GM19468 (cell line): ENCODE results near the gene PTPRQ.
A peak's percentile ranks its signal among the peaks of the same experiment; 100 is the strongest.
"Not testable (repeated sequence)": the region's sequence is repeated elsewhere in the genome, so short reads cannot be mapped to it uniquely, and the experiment has no call there.

Experiments
- ATAC-seq: cut with Tn5 transposase; IDR thresholded peaks from one replicate; pipeline ENCODE4 v1.9.1; 2021; ENCODE audit warnings: mild to moderate bottlenecking, moderate library complexity, moderate number of reproducible peaks; ENCODE audit not compliant: unreplicated experiment; ENCODE audit errors: extremely low read depth

PTPRQ gene

DNA sequence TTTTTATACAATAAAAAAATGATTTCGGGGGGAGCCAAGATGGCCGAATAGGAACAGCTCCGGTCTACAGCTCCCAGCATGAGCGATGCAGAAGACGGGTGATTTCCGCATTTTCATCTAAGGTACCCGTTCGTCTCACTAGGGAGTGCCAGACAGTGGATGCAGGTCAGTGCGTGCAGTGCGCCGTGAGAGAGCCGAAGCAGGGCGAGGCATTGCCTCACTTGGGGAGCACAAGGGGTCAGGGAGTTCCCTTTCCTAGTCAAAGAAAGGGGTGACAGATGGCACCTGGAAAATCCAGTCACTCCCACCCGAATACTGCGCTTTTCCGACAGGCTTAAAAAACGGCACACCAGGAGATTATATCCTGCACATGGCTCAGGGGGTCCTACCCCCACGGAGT, 17.8 kb downstream of the PTPRQ start:
- not testable (repeated sequence) for ATAC-seq

DNA sequence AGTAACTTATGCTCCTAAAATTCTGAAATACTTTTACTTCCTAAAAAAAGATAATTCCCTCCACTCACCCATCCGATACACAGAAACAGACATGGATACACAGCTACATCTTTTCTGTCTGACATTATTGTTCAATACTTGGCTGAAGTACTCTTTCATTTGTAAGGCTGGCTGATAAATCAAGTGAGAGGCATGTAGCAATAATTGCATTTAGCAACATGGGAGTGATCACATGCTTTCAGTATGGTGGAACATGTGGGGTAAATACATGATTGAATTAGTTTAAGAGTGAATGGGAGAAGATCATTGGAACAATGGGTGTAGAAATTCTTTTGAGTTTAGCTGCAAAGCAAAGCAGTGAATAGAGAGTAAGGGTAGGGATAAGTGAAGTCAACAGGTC, 25.6 kb downstream of the PTPRQ start:
- ATAC-seq: no peak

DNA sequence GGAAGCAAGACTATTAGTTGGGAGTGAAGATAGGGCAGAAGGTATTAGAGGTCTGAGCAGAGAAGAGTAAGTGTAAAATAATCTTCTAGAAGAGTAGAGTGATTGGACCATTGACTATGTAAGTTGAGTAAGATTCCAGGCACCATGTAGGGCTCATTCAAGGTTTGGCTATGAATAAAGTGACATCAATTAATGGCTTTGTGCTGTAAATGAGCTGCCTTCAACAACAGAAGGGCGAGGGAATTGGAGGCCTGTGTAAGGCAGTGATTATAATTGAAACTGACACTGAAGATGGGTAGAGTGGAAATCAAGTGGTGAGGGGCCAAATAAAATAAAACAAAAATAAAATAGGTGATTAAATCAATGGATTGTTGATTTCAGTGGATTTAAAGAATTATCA, 26.4 kb downstream of the PTPRQ start:
- no peak for ATAC-seq

DNA sequence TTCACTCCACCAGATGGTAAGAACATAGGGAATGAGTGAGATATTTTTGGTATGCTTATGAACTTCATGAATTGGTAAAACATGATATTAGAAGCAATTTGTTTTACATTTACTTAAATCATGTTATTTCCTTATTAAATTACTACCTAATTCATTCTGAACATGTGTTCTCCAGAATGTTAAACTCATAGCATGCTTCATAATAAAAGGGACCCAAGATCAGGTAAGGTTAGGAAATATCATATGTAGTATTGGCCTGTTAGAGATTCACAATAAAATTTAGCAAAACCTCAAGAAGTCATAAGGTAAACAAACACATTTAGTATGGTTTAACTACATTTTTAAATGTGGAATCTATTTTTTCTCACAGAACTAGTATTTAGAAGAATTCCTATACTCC, 28.2 kb downstream of the PTPRQ start:
- no peak for ATAC-seq

DNA sequence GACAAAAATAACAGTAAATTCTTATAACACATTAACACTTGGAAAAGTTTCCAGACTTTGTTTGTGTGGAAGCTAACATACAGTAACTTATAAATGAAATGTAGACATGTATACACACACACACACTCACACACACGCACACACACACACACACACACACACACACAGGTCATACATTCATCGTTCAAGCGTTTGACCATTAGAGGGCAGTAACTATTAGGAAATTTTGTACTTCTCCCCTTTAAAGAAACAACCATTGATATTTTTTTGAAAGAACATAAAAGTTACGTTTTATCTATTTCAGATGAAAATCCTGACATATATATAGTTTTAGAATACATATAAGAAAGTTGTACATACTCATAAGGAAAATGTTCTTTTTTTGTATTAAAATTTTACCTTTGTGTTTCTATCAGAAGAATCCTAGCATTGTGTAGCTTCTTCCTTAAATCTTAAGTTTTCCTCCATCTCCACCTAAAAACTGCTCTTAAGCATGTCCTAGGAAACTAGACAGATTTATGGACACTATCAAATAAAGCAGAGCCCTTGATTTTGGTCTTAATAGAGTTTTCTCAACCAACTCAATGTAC, 29.0 kb downstream of the PTPRQ start:
- ATAC-seq: no peak

DNA sequence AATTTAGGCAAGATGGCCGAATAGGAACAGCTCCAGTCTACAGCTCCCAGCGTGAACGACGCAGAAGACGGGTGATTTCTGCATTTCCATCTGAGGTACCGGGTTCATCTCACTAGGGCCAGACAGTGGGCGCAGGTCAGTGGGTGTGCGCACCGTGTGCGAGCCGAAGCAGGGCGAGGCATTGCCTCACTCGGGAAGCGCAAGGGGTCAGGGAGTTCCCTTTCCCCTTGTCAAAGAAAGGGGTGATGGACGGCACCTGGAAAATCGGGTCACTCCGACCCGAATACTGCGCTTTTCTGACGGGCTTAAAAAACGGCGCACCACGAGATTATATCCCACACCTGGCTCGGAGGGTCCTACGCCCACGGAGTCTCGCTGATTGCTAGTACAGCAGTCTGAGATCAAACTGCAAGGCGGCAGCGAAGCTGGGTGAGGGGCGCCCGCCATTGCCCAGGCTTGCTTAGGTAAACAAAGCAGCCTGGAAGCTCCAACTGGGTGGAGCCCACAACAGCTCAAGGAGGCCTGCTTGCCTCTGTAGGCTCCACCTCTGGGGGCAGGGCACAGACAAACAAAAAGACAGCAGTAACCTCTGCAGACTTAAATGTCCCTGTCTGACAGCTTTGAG, 33.6 kb downstream of the PTPRQ start:
- ATAC-seq: not testable (repeated sequence)

DNA sequence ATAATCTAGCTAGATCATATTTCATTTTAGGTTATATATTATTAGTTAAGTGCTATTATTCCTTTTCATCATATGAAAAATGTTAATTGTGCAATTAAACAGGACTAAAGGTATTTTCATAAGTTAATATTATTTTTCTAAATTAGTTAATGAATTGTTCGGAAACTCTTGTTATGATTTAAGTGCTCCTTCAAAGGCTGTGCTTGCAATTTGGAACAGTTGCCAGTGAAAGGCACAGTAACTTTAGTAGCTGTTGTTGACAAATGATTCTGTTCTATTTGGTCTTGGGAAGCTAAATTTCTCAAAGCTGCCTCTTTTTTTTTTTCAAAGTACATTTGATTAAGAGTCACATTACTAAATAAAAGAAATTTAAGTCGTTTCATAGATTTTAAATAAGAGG, 40.7 kb downstream of the PTPRQ start:
- ATAC-seq: no peak

DNA sequence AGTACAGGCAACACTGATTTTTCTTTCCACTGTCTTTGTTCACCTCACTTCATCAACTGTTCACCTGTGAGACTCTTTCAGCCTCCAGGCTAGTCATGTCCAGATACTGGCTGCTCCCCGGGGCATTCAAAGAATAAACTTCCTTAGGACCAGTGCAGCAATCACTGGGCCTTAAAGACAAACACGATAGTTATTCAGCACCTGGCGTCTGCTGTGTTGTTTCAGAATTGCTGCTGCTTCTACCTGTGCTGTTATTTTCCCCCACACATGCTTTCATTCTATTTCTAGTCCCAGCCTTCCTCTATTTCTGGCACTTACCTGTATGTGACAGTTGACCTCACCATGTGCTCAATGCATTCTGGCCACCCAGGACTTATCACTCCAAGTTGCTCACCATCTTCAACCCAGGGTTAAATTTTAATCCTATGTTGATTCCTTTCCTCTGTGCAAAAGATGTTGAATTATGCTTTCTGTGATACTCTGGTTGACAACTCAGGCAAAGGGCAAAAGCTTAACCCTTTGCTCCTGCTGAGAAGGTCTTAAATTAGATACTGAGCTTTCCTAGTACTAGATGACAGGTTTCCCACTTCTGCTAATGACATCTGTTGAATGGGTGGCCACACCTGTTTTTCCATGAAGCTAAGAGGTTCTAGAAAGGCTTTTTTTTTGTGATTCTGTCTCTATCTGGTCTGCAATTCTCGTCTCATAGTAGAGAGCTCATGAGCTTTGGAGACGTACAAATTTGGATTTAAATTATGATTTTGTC, 41.4 kb downstream of the PTPRQ start:
- peak; percentile 64 for ATAC-seq

DNA sequence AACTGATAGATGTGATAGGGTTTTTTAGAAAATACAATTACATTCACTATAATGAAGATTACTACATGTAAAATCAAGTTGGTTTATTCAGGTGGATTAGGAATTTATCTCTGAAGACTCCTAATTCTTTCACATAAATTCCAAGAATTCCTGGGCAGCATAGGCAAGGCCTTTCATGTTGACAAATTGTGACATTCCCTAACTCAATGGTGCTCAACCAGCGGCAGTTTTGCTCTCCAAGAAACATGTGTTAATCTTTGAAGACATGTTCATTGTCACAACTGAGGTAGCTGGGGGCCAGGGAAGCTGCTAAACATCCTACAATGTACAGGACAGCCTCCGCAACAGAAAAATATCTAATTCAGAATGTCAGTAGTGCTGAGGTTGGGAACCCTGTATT, 46.3 kb downstream of the PTPRQ start:
- ATAC-seq: no peak

DNA sequence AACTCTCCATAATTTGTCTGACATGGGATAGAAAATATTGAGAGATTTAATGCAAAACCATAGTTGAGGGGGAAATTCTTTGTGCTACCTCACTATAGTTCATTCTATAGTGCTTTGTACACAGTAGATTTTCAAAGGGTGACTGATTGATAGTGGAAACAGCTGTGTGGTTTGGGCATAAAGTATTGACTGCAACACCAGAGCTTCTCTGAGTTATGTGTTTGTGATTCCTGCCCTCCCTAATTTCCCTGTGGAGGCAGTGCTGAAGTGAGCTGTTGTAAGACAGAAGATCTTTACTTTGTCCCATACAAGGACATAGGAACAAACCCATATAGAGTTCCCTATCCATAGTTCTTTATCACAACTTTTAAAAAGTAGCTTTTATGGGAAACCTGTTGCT, 47.1 kb downstream of the PTPRQ start:
- ATAC-seq: no peak

DNA sequence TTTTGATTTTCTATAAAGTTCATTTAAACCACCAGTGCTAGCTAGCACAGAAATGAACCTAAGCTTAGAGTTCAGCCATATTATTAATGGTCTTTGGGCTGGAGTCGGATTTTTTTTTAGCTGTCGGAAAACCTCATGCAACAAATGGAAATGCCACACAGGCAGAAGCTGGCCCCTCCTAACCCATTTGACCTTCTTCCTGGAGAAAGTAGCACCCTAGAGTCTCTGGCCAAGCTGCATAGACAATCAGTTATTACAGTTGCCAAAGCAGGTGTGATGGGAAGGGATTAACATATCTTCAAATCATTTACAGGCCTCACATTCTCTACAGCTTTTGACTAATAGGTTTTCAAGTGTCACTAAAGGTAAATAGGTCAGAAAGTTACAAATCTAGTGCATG, 49.4 kb downstream of the PTPRQ start:
- no peak for ATAC-seq

DNA sequence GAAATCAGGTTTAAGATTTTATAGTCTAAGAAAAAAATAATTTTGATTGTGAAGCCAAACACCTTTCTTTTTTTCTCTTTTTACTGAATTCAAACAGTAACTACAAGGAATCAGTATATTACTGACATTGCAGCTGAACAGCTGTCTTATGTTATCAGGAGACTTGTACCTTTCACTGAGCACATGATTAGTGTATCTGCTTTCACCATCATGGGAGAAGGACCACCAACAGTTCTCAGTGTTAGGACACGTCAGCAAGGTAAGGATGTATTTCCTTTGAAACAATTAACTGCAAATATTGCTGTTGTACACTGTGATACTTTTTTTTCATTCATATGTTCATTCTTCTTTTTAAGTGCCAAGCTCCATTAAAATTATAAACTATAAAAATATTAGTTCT, 50.8 kb downstream of the PTPRQ start:
- ATAC-seq: no peak

DNA sequence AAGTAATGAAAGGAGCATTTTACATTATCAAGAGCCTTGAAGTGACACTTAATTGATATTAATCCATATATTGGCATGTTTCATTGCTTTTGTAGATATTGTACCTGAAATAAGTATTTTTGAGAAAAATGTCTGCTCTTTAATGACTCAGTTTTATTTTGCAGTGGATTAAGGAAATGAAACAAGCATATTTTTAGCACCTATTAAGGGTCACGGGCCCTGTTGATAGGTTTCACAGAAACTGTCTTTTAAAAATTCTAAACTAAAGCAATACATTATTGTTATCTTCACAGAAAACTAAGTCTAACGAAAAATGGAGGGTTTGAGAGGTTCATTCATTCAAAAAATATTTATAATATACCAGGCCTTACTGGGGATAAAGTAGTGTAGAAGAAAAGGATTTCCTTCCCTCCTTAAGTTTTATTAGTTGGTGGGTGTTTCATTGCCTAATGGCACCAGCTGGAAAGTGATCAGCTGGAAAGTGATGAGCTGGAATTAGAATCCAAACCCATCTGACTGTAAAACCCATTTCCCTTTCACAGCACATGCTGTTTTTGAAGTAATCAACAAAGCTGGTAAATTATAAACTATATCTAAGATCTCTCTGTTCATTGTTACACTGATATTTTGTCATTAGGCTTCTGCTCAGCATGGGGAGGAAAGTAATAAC, 54.2 kb downstream of the PTPRQ start:
- ATAC-seq: no peak

DNA sequence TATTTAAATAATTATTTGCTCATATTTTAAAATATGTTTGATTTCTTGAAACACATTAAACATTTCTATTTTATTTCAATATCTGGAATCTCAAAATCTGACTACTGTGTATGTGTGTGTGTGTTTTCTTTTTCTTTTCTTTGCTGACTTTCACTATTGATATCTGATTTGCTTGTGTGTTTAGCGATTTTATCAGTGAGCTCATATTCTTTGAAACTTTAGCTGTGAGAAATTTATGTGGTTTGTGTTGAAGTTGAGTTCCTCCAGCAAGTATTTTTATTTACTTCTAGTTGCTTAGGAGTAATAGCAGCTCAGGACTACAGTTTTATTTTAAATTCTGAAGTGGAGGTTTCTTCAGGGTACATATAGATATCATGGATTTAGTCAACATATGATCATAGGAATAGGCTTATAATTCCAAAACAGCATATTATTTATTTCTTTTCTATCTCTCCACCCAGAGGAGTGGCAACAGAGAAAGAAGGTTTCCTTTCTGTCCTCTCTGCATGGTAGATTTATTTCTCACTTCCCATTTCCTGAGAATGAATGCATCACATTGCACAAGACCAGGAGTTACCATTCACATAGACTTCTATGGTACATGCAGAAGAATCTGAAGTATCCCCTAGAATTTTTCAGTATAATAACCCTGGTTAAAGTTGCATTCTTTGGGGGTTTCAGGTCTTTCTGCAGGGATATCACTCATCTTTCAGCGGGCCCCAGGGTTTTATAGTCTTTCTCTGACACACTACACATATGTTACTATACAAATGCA, 60.5 kb downstream of the PTPRQ start:
- ATAC-seq: no peak

DNA sequence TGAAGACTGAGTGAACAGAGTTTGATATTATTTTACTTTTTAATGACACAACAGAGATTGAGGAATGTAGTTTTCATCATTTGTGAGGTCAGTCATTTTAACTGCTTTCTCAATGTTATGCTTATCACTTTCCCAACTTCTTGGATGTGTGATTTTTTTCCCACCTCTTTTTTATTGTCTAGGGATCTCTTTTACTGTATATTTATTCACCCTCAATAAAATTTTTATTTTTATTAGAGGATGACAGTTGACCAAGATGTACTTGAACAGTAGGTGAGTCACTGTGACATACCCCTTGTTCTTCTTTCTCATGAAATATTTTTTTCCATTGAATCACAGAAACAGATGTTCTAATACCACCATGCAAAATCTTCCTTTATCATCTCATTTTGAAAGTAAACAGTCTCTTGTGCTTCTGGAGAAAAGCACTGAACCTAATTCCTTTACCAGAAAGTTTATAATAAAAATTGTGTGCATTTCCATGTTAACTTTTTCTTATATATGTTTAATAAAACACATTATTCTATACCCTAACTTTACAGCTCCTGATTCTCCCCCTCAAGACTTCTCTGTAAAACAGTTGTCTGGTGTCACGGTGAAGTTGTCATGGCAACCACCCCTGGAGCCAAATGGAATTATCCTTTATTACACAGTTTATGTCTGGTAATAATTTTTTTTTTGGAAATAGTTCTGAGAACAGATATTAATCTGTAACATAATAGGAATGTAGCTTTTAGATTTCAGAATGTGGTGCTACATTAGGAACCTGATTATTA, 65.9 kb downstream of the PTPRQ start:
- ATAC-seq: no peak

DNA sequence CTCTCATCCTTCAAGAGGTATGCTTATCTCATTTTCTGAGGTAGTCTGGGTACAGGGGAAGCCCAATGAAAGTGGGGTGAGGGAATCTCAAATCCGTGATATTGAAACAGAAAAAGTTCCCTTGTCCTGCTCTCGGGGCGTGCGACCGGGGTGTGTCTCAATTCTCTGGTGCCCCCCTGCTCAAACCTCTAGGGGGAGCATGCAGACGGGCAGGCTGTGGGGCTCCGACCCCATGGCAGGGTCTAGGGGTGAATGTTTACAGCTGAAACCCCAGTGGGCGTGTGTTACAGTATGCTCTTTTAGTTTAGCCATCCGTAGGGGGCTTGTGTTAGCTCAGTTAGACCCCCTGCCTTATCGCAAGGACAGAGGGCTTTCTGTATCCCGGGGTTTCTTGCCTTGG, 68.7 kb downstream of the PTPRQ start:
- no peak for ATAC-seq

DNA sequence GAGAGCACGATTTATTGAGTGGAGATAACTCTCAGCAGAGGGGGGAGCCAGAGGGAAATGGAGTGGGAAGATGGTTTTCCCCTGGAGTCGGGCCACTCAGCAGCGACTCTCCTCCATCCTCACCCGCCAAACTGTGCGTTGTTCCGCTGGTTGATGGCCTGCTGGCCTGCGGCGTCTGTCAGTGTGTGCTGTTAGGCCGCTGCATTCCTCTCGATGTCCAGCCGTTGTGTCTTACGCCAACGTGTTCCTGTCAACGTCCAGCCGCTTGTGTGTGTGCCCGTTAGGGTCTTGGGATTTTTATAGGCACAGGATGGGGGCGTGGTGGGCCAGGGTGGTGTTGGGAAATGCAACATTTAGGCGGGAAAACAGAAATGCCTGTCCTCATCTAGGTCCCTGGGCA, 69.2 kb downstream of the PTPRQ start:
- no peak for ATAC-seq

DNA sequence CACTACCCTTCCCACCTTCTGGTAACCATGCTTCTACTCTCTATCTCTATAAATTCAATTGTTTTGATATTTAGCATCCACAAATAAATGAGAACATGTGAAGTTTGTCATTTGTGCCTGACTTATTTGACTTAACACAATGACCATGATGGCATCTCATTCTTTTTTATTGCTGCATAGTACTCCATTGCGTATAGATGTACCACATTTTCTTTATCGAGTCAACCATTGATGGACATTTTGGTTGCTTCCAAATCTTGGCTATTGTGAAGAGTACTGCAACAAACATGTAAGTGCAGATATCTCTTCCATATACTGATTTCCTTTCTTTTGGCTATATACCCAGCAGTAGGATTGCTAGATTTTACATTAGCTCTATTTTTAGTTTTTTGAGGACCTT, 73.6 kb downstream of the PTPRQ start:
- ATAC-seq: no peak

DNA sequence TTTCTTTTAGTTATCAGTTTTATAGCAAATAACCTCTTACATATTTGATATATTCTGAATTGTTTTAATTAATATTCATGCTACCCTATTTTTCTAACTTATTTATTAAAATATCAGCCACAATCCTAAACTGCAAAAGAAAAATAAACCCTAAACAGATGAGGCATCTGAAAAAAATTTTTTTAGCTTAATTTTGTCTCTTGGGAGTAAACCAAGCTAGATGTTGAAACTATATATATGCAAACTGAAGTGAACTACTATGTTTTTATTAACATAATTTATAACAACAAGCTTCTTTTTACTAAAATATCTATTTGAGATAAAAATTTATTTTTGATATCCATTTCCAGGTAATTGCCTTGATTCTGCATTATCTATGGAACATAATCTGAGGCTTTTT, 87.6 kb downstream of the PTPRQ start:
- no peak for ATAC-seq

DNA sequence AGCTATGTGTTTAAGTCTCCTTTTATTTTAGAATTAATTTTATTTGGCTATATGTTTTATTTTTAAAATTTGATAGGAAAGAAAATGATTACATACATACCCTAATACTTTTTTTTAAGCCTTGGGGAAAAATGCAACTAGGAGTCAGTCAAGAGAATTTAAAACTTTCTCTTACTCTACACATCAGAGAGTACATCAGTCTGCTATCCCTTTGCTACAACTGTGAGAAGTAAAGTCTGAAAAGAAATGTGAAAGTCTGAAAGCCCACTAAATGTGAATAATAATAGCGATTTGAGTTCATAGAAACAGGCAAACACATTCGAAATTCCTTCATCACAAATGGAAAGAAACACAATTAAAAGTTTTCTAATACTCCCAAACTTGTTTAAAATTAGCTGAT, 95.0 kb downstream of the PTPRQ start:
- no peak for ATAC-seq
